NOMO-1 treated with DMSO at 0.1 percent for 48 hours (cell line): Measurements from ENCODE around the gene SIAH1.
"Not testable (repeated sequence)": the region's sequence is repeated elsewhere in the genome, so short reads cannot be mapped to it uniquely, and the experiment has no call there.

ENCODE experiments used
- DNase-seq: peaks from one replicate; lab custom pipeline; 2025; ENCODE audit not compliant: unreplicated experiment; lab: John Stamatoyannopoulos, UW

Gene SIAH1

GRCh38 chr16:48385253-48386150 is at the start of gene SIAH1:
TSS of gene SIAH1 (minus strand) at chr16:48385413. CDS start at chr16:48362428, 22,985 bp downstream.
- DNase-seq = peak; percentile 65

- peak; percentile 62 for DNase-seq
Measured at GRCh38 chr16:48434653-48435317, 49.6 kb upstream of the SIAH1 start.

- no peak for DNase-seq
Measured at GRCh38 chr16:48433850-48434530, 48.8 kb upstream of the SIAH1 start.

- DNase-seq = no peak
Measured at GRCh38 chr16:48433116-48433849, 48.1 kb upstream of the SIAH1 start.

- peak; percentile 73 for DNase-seq
Measured at GRCh38 chr16:48432136-48432535, 46.9 kb upstream of the SIAH1 start.

GRCh38 chr16:48430890-48431289 is 45.7 kb upstream of the SIAH1 start:
- no peak for DNase-seq

GRCh38 chr16:48426244-48427141 is 41.3 kb upstream of the SIAH1 start:
- no peak for DNase-seq

- DNase-seq = no peak
Measured at GRCh38 chr16:48422537-48422936, 37.3 kb upstream of the SIAH1 start.

GRCh38 chr16:48421741-48422140 is 36.5 kb upstream of the SIAH1 start:
- DNase-seq = no peak

- no peak for DNase-seq
Measured at GRCh38 chr16:48420437-48420836, 35.2 kb upstream of the SIAH1 start.

- not testable (repeated sequence) for DNase-seq
Measured at GRCh38 chr16:48416617-48417016, 31.4 kb upstream of the SIAH1 start.

- DNase-seq = no peak
Measured at GRCh38 chr16:48413272-48413671, 28.1 kb upstream of the SIAH1 start.

- peak; percentile 53 for DNase-seq
Measured at GRCh38 chr16:48409839-48410632, 24.8 kb upstream of the SIAH1 start.

GRCh38 chr16:48408688-48409087 is 23.5 kb upstream of the SIAH1 start:
- no peak for DNase-seq

- DNase-seq = no peak
Measured at GRCh38 chr16:48405907-48406306, 20.7 kb upstream of the SIAH1 start.

GRCh38 chr16:48405153-48405552 is 19.9 kb upstream of the SIAH1 start:
- no peak for DNase-seq

- DNase-seq = not testable (repeated sequence)
Measured at GRCh38 chr16:48402547-48402946, 17.3 kb upstream of the SIAH1 start.

- DNase-seq = peak; percentile 30
Measured at GRCh38 chr16:48395375-48395774, 10.2 kb upstream of the SIAH1 start.

GRCh38 chr16:48394355-48394703 is 9.1 kb upstream of the SIAH1 start:
- no peak for DNase-seq
